Adipocyte (in vitro differentiated cells): ENCODE data around the gene KRT5.
A peak's percentile ranks its signal among the peaks of the same experiment; 100 is the strongest.
"Not testable (repeated sequence)": the region's sequence is repeated elsewhere in the genome, so short reads cannot be mapped to it uniquely, and the experiment has no call there.

ENCODE experiments used
- DNase-seq: peaks from one replicate; pipeline ENCODE4 v3.0.0-alpha.2; 2015; ENCODE audit warnings: low read depth
- H3K27me3 ChIP-seq: replicated peaks from 2 replicates; pipeline ENCODE4 v1.7.0; 2013; ENCODE audit warnings: mild to moderate bottlenecking, low read length, moderate library complexity; ENCODE audit not compliant: control insufficient read depth, insufficient read depth
- H3K36me3 ChIP-seq: 2 replicates; pipeline ENCODE4 v1.7.0; 2013; ENCODE audit warnings: low read length, mild to moderate bottlenecking, moderate library complexity; ENCODE audit not compliant: control insufficient read depth, insufficient read depth, severe bottlenecking
- H3K4me1 ChIP-seq: 2 replicates; pipeline ENCODE4 v1.7.0; 2013; ENCODE audit warnings: mild to moderate bottlenecking, low read length, moderate library complexity; ENCODE audit not compliant: control insufficient read depth, insufficient read depth
- H3K4me3 ChIP-seq: 2 replicates; pipeline ENCODE4 v1.7.0; 2013; ENCODE audit warnings: mild to moderate bottlenecking, low read length, moderate library complexity
- H3K9ac ChIP-seq: 2 replicates; pipeline ENCODE4 v1.7.0; 2013; ENCODE audit warnings: mild to moderate bottlenecking, low read length, moderate library complexity
- H3K9me3 ChIP-seq: 2 replicates; pipeline ENCODE4 v1.7.0; 2013; ENCODE audit warnings: mild to moderate bottlenecking, low read length, moderate library complexity; ENCODE audit not compliant: control insufficient read depth

KRT5 gene

DNA sequence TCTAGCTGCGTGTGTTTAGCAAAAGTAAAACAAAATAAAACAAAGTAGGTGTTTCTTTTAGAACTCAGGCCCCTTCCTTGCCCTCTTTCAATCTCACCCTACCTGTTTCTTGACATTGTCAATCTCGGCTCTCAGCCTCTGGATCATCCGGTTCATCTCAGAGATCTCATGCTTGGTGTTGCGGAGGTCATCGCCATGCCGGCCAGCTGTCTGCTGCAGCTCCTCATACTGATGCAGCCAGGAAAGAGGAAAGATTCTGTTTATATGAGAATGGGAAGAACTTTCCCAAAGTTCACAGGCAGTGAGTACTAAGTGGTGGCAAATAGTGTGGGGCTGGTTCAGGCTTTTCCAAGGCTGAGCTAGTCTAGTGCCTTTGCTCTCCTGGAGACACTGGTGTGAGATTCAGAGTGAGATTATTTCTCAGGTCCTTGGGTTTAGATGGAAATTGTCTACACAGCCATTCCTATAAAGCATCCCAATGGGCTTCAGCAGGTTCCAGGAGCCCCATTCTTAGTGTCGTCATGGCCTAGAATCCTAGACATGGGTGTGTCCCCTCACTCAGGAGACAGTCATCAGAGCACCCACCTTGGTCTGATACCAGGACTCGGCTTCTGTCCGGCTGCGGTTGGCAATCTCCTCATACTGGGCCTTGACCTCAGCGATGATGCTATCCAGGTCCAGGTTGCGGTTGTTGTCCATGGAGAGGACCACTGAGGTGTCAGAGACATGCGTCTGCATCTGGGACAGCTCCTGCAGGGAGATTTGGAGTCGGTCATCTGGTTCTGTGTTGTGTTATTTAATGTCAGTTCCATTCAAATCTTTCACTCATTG lies 3.0 kb downstream of the KRT5 start:
- no peak overlapping the region for H3K9ac ChIP-seq
- H3K9me3 ChIP-seq = no peaks in the 10 kb centered on the region
- peaks cover 36% of the 10 kb centered on the region for H3K27me3 ChIP-seq
- no peak for DNase-seq
- H3K4me1 ChIP-seq = peaks cover 43% of the 10 kb centered on the region
- no peak overlapping the region for H3K4me3 ChIP-seq
- H3K36me3 ChIP-seq = no peaks in the 10 kb centered on the region

DNA sequence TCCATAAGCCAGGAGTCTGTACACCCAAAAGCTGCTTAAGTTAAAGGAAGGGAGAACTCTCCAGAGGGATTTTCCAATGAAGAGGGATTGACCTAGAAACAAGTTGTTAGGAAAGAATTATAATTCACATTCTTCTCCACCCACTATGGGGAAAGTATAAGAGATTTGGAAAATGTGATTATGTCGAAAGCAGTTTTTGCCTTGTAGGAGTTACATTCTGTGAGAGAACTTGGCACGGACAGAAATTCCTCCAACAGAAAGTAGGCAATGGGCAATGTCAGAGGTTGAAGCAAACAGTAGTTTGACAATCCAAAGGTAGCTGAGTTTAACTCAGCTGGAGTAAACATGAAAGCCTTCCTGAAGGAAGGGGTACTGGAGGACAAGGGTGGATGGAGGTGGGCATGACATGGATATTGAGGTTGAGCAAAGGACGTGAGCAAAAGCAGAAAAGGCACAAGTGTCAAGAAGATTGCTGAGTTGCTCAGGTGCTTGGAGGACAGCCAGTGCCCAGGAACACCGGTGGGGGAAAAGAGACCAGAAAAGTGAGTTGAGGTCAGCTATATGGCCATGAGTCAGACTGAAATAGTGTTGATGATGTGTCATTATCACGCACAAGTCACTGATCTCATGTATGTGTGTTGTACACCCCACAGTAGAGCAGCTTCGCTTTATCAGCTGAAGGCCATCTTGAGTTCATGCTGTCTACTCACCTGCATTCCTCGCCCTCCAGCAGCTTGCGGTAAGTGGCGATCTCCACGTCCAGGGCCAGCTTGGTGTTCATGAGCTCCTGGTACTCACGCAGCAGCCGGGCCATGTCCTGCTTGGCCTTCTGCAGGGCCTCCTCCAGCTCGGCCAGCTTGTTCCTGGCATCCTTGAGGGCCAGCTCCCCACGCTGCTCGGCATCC lies 4.0 kb downstream of the KRT5 start:
- peak; percentile 61 for DNase-seq
- H3K4me3 ChIP-seq = peak overlapping the region; percentile 58

DNA sequence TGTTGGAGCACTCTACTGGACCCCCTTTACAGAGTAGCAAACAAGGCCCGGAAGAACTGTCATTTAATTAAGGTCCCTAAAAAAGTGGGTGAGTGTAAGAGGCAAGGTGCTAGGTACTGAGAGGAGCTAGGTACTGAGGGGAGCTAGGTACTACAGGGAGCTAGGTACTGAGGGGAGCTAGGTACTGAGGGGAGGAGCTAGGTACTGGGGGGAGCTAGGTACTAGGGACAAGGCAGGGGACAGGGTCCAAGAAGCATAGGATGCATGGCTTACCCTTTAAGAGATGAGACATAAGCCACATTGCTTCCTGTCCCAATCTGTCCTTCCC lies 4.9 kb downstream of the KRT5 start:
- H3K27me3 ChIP-seq = peaks cover 31% of the 10 kb centered on the region
- peaks cover 12% of the 10 kb centered on the region for H3K9me3 ChIP-seq
- peaks cover 30% of the 10 kb centered on the region for H3K4me1 ChIP-seq
- H3K4me3 ChIP-seq = peak overlapping the region; percentile 55
- no peak for DNase-seq
- H3K36me3 ChIP-seq = no peaks in the 10 kb centered on the region
- peak overlapping the region; percentile 55 for H3K9ac ChIP-seq

More for the DNA sequence above, 4.0 kb downstream of the KRT5 start:
- Histone ChIP-seq H3K4me1 (peaks cover 33% of the 10 kb centered on the region), H3K27me3 (peaks cover 36% of the 10 kb centered on the region), H3K36me3 (no peaks in the 10 kb centered on the region), H3K9me3 (peaks cover 3% of the 10 kb centered on the region), H3K9ac (peak overlapping the region; percentile 55)

DNA sequence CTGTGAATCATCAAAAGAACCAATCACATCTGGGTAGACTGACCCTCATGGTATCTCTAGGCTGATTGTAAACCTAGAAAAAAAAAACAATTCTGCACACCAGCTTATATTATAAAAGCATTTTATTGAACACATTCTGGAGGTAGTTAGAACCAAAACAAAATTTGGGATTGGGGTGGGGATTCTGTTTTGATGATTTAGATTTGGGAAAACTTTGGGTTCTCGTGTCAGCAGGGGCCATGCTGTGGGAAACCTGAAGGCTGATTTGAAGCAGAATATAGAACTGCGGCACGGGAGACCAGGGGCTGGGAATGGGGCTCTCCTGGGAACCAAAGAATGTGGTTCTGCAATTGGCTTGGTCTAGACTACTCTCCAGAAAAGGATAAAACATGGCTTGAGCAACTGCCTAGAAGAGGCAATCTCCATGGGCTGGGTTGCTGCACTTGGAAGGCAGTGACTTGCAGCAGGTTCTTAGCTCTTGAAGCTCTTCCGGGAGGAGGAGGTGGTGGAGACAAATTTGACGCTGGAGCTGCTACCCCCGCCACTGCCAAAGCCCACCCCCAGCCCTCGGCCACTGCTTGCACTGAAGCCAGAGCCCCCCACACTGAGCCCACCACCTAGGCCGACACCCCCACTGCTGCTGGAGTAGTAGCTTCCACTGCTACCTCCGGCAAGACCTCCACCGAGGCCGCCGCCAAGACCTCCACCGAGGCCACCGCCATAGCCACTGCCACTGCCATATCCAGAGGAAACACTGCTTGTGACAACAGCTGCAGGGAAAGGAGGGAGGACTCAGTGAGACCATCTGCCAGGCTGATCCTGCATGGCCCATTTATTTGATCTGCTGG lies 5.5 kb downstream of the KRT5 start:
- Histone ChIP-seq H3K36me3 (no peaks in the 10 kb centered on the region), H3K9me3 (peaks cover 14% of the 10 kb centered on the region), H3K4me1 (peaks cover 30% of the 10 kb centered on the region), H3K27me3 (peaks cover 28% of the 10 kb centered on the region), H3K9ac (no peak overlapping the region), H3K4me3 (no peak overlapping the region)
- no peak for DNase-seq

DNA sequence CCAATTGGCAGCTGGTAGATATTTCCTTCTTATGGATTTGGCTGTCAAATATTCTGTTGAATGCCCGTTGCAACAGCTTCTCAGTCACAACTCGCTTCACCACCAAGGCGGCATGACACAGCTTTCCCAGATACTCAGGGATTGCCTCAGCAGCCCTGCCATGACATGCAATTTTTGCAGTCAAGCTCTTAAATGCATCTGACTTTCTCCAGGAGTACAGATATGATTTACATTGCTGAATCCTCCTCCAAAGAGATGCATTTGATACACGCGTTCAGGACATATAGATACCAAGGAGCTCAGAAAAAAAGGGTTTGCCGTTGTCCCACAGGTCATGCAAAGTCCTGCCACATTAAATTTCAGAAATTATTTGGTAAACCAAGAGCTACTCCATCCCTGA lies 6.5 kb downstream of the KRT5 start:
- peaks cover 30% of the 10 kb centered on the region for H3K4me1 ChIP-seq
- H3K36me3 ChIP-seq = no peaks in the 10 kb centered on the region
- H3K4me3 ChIP-seq = no peak overlapping the region
- no peak overlapping the region for H3K9ac ChIP-seq
- H3K9me3 ChIP-seq = peaks cover 14% of the 10 kb centered on the region
- peaks cover 25% of the 10 kb centered on the region for H3K27me3 ChIP-seq
- no peak for DNase-seq

DNA sequence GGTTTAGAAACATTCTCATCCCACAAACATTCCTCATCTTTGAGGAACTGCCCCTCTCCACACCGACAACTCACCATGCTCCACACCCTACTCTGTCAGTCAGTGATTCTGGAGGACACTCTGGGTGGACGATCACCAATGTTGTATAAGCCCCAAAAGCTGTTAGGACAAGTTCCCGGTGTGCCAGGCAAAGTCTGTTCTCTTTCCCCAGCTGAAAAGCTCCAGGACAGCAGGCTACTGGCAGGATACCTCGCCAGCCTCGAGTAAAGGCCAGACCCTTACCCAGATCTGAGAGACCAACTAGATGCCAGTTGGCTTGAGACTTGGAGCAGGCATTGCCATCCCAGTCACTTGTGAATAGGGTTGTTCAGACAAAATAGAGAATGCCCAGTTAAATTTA lies 12.0 kb downstream of the KRT5 start:
- H3K36me3 ChIP-seq = no peaks in the 10 kb centered on the region
- H3K4me1 ChIP-seq = peaks cover 10% of the 10 kb centered on the region
- DNase-seq = no peak
- H3K9me3 ChIP-seq = peaks cover 14% of the 10 kb centered on the region
- no peak overlapping the region for H3K4me3 ChIP-seq
- no peak overlapping the region for H3K9ac ChIP-seq
- H3K27me3 ChIP-seq = peaks cover 23% of the 10 kb centered on the region

DNA sequence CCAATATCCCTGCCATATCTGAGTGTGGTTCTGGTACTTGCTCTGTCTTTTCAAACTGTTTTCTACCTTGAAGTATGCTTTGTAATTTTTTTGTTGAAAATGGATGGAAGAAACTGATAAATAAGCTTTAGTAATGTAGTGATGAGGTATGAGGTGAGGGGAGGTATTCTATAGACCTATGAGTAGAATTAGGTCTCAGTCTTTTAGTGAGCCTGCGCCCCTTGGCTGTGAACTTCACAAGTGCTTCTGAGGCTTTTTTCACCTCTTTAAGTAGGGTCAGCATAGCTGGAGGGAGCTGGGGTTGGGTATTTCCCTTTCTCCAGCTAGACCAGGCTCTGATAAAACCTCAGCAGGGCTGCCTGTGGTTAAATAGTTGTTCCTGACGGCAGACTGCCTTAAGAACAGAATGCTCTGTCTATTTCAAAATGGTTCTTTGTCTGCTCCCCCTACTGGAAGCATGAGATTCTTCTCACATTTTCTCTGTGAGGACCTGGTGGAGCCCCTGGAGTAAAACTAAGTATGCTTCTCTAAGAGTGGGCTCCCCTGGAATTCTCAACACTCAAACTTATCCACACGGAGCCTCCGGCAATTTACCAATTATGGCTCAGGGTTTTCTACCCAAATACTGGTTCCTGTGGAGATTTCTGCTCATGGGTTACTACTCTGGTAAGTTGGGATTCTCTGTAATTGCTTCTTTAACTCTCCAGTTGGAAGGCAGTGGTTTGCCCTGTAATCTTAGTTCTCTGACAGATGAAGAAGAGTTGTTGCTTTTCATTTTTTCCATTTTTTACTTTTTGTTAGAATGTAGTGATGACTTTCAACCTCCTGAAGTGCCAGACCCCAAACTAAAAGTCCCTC lies 13.1 kb downstream of the KRT5 start:
- Histone ChIP-seq H3K4me1 (peaks cover 10% of the 10 kb centered on the region), H3K36me3 (no peaks in the 10 kb centered on the region), H3K27me3 (peaks cover 23% of the 10 kb centered on the region), H3K9me3 (peaks cover 22% of the 10 kb centered on the region), H3K9ac (no peak overlapping the region), H3K4me3 (no peak overlapping the region)
- DNase-seq = peak; percentile 77

DNA sequence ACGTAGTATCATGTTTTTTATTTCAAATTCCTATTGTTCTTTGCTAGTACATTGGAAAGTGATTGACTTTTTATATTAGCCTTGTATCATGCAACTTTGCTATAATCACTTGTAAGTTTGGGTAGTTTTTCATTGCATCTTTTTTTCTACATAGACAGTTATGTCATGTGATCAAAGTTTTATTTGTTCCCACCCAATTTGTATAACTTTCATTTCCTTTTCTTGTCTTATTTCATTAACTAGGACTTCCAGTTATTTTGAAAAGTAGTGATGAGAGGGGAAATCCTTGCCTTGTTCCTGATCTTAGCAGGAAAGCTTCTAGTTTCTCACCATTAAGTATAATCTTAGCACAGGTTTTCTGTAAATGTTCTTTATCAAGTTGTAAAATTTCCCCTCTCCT lies 17.3 kb downstream of the KRT5 start:
- Histone ChIP-seq H3K36me3 (no peaks in the 10 kb centered on the region), H3K9me3 (peaks cover 9% of the 10 kb centered on the region), H3K27me3 (peaks cover 9% of the 10 kb centered on the region), H3K4me3 (no peak overlapping the region), H3K4me1 (peaks cover 22% of the 10 kb centered on the region), H3K9ac (no peak overlapping the region)
- no peak for DNase-seq

DNA sequence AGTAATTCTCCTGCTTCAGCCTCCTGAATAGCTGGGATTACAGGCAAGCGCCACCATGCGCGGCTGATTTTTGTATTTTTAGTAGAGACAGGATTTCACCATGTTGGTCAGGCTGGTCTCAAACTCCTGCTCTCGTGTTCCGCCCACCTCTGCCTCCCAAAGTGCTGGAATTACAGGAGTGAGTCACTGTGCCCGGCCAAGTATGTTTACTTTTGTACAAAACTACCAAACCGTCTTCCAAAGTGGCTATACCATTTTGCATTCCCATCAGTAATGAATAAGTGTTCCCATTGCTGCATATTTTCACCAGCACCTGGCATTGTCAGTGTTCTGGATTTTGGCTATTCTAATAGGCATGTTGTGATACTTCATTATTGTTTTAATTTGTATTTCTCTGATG lies 18.7 kb downstream of the KRT5 start:
- peaks cover 9% of the 10 kb centered on the region for H3K9me3 ChIP-seq
- no peak overlapping the region for H3K9ac ChIP-seq
- DNase-seq = no peak
- H3K27me3 ChIP-seq = peaks cover 9% of the 10 kb centered on the region
- H3K36me3 ChIP-seq = no peaks in the 10 kb centered on the region
- H3K4me1 ChIP-seq = peaks cover 24% of the 10 kb centered on the region
- H3K4me3 ChIP-seq = no peak overlapping the region

DNA sequence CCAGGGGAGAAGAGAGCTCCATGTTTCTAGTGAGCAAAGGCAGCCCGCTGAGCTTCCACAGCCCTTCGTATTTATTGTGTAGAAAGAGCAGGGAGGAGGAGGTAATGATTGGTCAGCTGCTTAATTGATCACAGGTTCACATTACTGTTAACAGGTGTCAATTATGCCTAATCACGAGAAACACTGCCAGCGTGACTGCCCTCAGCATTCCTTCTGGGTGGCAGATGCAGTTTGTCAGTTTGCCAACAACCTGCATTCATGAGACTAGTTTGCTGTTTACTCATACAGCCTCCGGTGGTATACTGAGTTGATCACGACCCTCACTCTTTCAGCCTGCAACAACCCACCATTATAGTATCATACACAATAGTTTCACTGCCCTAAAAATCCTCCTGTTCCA lies 19.6 kb downstream of the KRT5 start:
- H3K4me3 ChIP-seq, DNase-seq, H3K27me3 ChIP-seq, H3K36me3 ChIP-seq, H3K9me3 ChIP-seq, H3K9ac ChIP-seq: not testable (repeated sequence)
- peaks cover 33% of the 10 kb centered on the region for H3K4me1 ChIP-seq
